ENCODE results near the gene PPP2R5D.
A peak's percentile ranks its signal among the peaks of the same experiment; 100 is the strongest.

The PPP2R5D gene

GRCh38 chr6:43047998-43048397, 63.6 kb downstream of the PPP2R5D start:
- H3K36me3 ChIP-seq (ENCODE audit: insufficient read depth, low read length), result peaks cover 57% of the 10 kb centered on the region
- no peak overlapping the region for H3K4me2 ChIP-seq (ENCODE audit: insufficient read depth, low read length)
- DNase-seq (no peak), ATAC-seq (ENCODE audit: insufficient read depth, low read depth) (no peak)
- no peak overlapping the region for H3K27ac ChIP-seq (ENCODE audit: low read length)
- peaks cover 10% of the 10 kb centered on the region for H3K79me2 ChIP-seq (ENCODE audit: insufficient read depth, low read length)
- H3K4me1 ChIP-seq (ENCODE audit: insufficient read depth, low read length), result peaks cover 23% of the 10 kb centered on the region
- H3K4me3 ChIP-seq (ENCODE audit: low read depth in 1 of 2, low read length in 2 of 2), result no peak overlapping the region
- no peaks in the 10 kb centered on the region for H3K9me3 ChIP-seq (ENCODE audit: insufficient read depth, low read length, severe bottlenecking)
- H4K20me1 ChIP-seq (ENCODE audit: insufficient read depth, low read length), result no peaks in the 10 kb centered on the region
- no peak overlapping the region for H2AFZ ChIP-seq (ENCODE audit: low read depth, low read length)
- H3K9ac ChIP-seq (ENCODE audit: low read depth, low read length), result no peak overlapping the region
- H3K27me3 ChIP-seq (ENCODE audit: insufficient read depth, low read length, poor library complexity), result no peaks in the 10 kb centered on the region
- TF ChIP-seq EZH2 (IDR thresholded peaks at IDR 0.05; ENCODE audit: borderline replicate concordance, low read depth, low read length, severe bottlenecking) (no peak), CTCF (IDR thresholded peaks at IDR 0.05; ENCODE audit: borderline replicate concordance, extremely low read depth, low read length, poor library complexity, severe bottlenecking) (no peak)

DNA sequence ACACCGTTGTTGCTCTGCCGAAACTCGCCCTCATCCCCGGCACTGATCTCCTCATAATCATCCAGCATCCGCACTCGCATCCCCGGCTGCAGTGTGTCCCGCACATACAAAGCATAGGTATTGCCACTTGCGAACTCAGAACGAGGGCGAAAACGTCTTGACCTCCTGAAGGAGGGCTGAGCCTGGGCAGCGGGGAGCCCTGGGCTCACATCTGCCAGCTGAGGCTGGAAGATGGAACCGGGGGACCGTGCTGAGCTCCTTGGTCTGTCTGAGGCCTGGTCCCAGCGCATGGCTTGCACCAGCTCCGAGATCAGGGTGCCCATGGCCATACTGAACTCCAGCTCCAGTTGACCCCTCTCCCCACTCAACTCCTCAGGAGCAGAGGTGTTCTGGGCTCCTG, 66.6 kb downstream of the PPP2R5D start:
- Histone ChIP-seq H3K27ac (ENCODE audit: low read length) (no peak overlapping the region), H3K4me3 (ENCODE audit: low read depth in 1 of 2, low read length in 2 of 2) (no peak overlapping the region), H3K9ac (ENCODE audit: low read depth, low read length) (no peak overlapping the region; the same call in 1 of the 2 replicates), H3K9me3 (ENCODE audit: insufficient read depth, low read length, severe bottlenecking) (no peaks in the 10 kb centered on the region), H3K4me1 (ENCODE audit: insufficient read depth, low read length) (peaks cover 37% of the 10 kb centered on the region), H2AFZ (ENCODE audit: low read depth, low read length) (no peak overlapping the region), H3K27me3 (ENCODE audit: insufficient read depth, low read length, poor library complexity) (no peaks in the 10 kb centered on the region), H3K79me2 (ENCODE audit: insufficient read depth, low read length) (peaks cover 19% of the 10 kb centered on the region), H3K36me3 (ENCODE audit: insufficient read depth, low read length) (peaks cover 42% of the 10 kb centered on the region), H3K4me2 (ENCODE audit: insufficient read depth, low read length) (peak overlapping the region; percentile 95; the same call in 1 of the 2 replicates), H4K20me1 (ENCODE audit: insufficient read depth, low read length) (no peaks in the 10 kb centered on the region)
- ATAC-seq (ENCODE audit: insufficient read depth, low read depth) (no peak), DNase-seq (no peak)
- TF ChIP-seq CTCF (IDR thresholded peaks at IDR 0.05; ENCODE audit: borderline replicate concordance, extremely low read depth, low read length, poor library complexity, severe bottlenecking) (no peak), EZH2 (IDR thresholded peaks at IDR 0.05; ENCODE audit: borderline replicate concordance, low read depth, low read length, severe bottlenecking) (no peak)

GRCh38 chr6:43052225-43052841, 68.0 kb downstream of the PPP2R5D start:
- no peak for TF ChIP-seq CTCF (IDR thresholded peaks at IDR 0.05; ENCODE audit: borderline replicate concordance, extremely low read depth, low read length, poor library complexity, severe bottlenecking)
- TF ChIP-seq EZH2 (IDR thresholded peaks at IDR 0.05; ENCODE audit: borderline replicate concordance, low read depth, low read length, severe bottlenecking), result no peak
- DNase-seq, result no peak
- no peaks in the 10 kb centered on the region for H3K27me3 ChIP-seq (ENCODE audit: insufficient read depth, low read length, poor library complexity)
- no peak overlapping the region for H2AFZ ChIP-seq (ENCODE audit: low read depth, low read length)
- no peaks in the 10 kb centered on the region for H4K20me1 ChIP-seq (ENCODE audit: insufficient read depth, low read length)
- no peaks in the 10 kb centered on the region for H3K9me3 ChIP-seq (ENCODE audit: insufficient read depth, low read length, severe bottlenecking)
- peaks cover 19% of the 10 kb centered on the region for H3K79me2 ChIP-seq (ENCODE audit: insufficient read depth, low read length)
- H3K36me3 ChIP-seq (ENCODE audit: insufficient read depth, low read length), result peaks cover 32% of the 10 kb centered on the region
- ATAC-seq (ENCODE audit: insufficient read depth, low read depth), result no peak
- peak overlapping the region; percentile 95 for H3K4me2 ChIP-seq (ENCODE audit: insufficient read depth, low read length)
- H3K4me3 ChIP-seq (ENCODE audit: low read depth in 1 of 2, low read length in 2 of 2), result peak overlapping the region in 1 of 2 experiments; percentile 85; a peak in 2 of 4 replicates
- H3K9ac ChIP-seq (ENCODE audit: low read depth, low read length), result peak overlapping the region; percentile 88
- peak overlapping the region; percentile 84 for H3K27ac ChIP-seq (ENCODE audit: low read length)
- H3K4me1 ChIP-seq (ENCODE audit: insufficient read depth, low read length), result peaks cover 37% of the 10 kb centered on the region

Measured in DND-41 (cell line).